Keratinocyte (primary cell): ENCODE measurements around the gene HOMER2. TPM values are rescaled to one million over a fixed set of nuclear protein-coding genes. Genes with fewer than 3 reads are reported as not detected.

ENCODE experiments used
- DNase-seq: peaks from one replicate; pipeline ENCODE4 v3.0.0-alpha.2; 2011; ENCODE audit warnings: low read depth, missing footprints, low spot score
- FAIRE-seq: peaks from 2 replicates; lab custom pipeline; 2011; peaks lifted over from hg19 to GRCh38; lab: Jason Lieb, UNC
- H2AFZ ChIP-seq: 2 replicates; pipeline ENCODE4 v1.6.0; 2012; ENCODE audit warnings: low read length, control low read depth, inconsistent platforms; ENCODE audit not compliant: control insufficient read depth
- H3K27ac ChIP-seq: 2 replicates; pipeline ENCODE4 v1.5.1; 2011; ENCODE audit warnings: low read length; ENCODE audit not compliant: control insufficient read depth, insufficient read depth
- H3K27me3 ChIP-seq: 3 replicates; pipeline ENCODE4 v1.6.0; 2011; ENCODE audit warnings: low read length; ENCODE audit not compliant: control insufficient read depth, insufficient read depth; ENCODE audit errors: extremely low read depth
- H3K36me3 ChIP-seq, 2 experiments: 2 replicates in 1 of 2; 3 replicates in 1 of 2; pipeline ENCODE4 v1.5.1; 2011; ENCODE audit warnings: low read length in 2 of 2, mild to moderate bottlenecking in 1 of 2; ENCODE audit not compliant: control insufficient read depth in 2 of 2, insufficient read depth in 2 of 2; ENCODE audit errors: extremely low read depth in 1 of 2
- H3K4me1 ChIP-seq: 3 replicates; pipeline ENCODE4 v1.5.1; 2011; ENCODE audit warnings: low read length; ENCODE audit not compliant: control insufficient read depth, insufficient read depth; ENCODE audit errors: extremely low read depth
- H3K4me2 ChIP-seq: 3 replicates; pipeline ENCODE4 v1.6.0; 2011; ENCODE audit warnings: low read depth, low read length; ENCODE audit not compliant: control insufficient read depth, insufficient read depth; ENCODE audit errors: extremely low read depth
- H3K4me3 ChIP-seq, 3 experiments: fragments of 200-600 bp in 1 of 3; sonication (generic) in 1 of 3; 2 replicates in 2 of 3; 3 replicates in 1 of 3; pipeline ENCODE4 v1.5.1; 2011 to 2016; ENCODE audit warnings: low read length in 3 of 3, mild to moderate bottlenecking in 3 of 3, control low read depth in 2 of 3, inconsistent platforms in 1 of 3, low read depth in 1 of 3, mixed read lengths in 1 of 3, mixed run types in 1 of 3, moderate library complexity in 1 of 3; ENCODE audit not compliant: control insufficient read depth in 2 of 3, insufficient read depth in 2 of 3; ENCODE audit errors: extremely low read depth in 1 of 3
- H3K79me2 ChIP-seq: 2 replicates; pipeline ENCODE4 v1.6.0; 2012; ENCODE audit warnings: low read length; ENCODE audit not compliant: control insufficient read depth, insufficient read depth
- H3K9ac ChIP-seq: 3 replicates; pipeline ENCODE4 v1.6.0; 2011; ENCODE audit warnings: low read length; ENCODE audit not compliant: control insufficient read depth, insufficient read depth; ENCODE audit errors: extremely low read depth
- H3K9me1 ChIP-seq: 3 replicates; pipeline ENCODE4 v1.6.0; 2011; ENCODE audit warnings: low read length; ENCODE audit not compliant: control insufficient read depth, insufficient read depth; ENCODE audit errors: extremely low read depth
- H3K9me3 ChIP-seq: 2 replicates; pipeline ENCODE4 v1.5.1; 2012; ENCODE audit warnings: low read depth, low read length; ENCODE audit not compliant: control insufficient read depth
- H4K20me1 ChIP-seq: 3 replicates; pipeline ENCODE4 v1.6.0; 2011; ENCODE audit warnings: low read length; ENCODE audit not compliant: control insufficient read depth, insufficient read depth; ENCODE audit errors: extremely low read depth
- CTCF ChIP-seq, 3 experiments: IDR thresholded peaks in 1 of 3; conservative IDR thresholded peaks in 1 of 3; optimal IDR thresholded peaks in 1 of 3; 2 replicates in 2 of 3; 3 replicates in 1 of 3; pipeline versions ENCODE3 to v1.5.1; 2011; ENCODE audit warnings: low read length in 3 of 3, mild to moderate bottlenecking in 3 of 3, moderate library complexity in 2 of 3, control low read depth in 1 of 3, inconsistent platforms in 1 of 3; ENCODE audit not compliant: insufficient read depth in 2 of 3; ENCODE audit errors: extremely low read depth in 1 of 3
- EZH2 ChIP-seq: IDR thresholded peaks from one replicate; pipeline ENCODE4 v1.6.1; 2012; ENCODE audit warnings: inconsistent platforms, mild to moderate bottlenecking, low read length, moderate library complexity
- dilution Hi-C: fragments of 300-500 bp; cut with MboI; formaldehyde crosslinking; loops from one replicate; pipeline ENCODE4 v1.7.0; 2020; ENCODE audit warnings: low sequenced_read_pairs; ENCODE audit not compliant: extremely low pct_ligation_motif_present
- polyA plus RNA-seq, 5 experiments: library from polyadenylated mRNA; depleted of rRNA in 3 of 5; stranded (reverse) in 3 of 5; stranded (forward) in 1 of 5; unstranded in 1 of 5; fragments of >200 nt; gene quantifications; 1 replicate in 1 of 5; 2 replicates in 3 of 5; 3 replicates in 1 of 5; pipeline versions ENCODE4 v1.2.1 to v1.2.3, GENCODE V29; 2011 to 2012; ENCODE audit warnings: missing spikeins in 2 of 5, low read depth in 1 of 5, low replicate concordance in 1 of 5

HOMER2 gene
- polyA plus RNA-seq, 1 donor (not counting 4 experiments of a cell fraction or from before 2014, with no cell fraction given), result 12.4 TPM

GRCh38 chr15:82892573-82892972 lies 59.9 kb downstream of the HOMER2 start:
- no peaks in the 10 kb centered on the region for H4K20me1 ChIP-seq
- H3K4me3 ChIP-seq, result no peak overlapping the region
- no peak overlapping the region for H3K27ac ChIP-seq
- FAIRE-seq (no peak), DNase-seq (no peak)
- no peak overlapping the region for H3K4me2 ChIP-seq
- dilution Hi-C loops, result no loop called here
- no peak overlapping the region for H2AFZ ChIP-seq
- no peaks in the 10 kb centered on the region for H3K9me3 ChIP-seq
- no peaks in the 10 kb centered on the region for H3K9me1 ChIP-seq
- H3K4me1 ChIP-seq, result no peaks in the 10 kb centered on the region
- H3K27me3 ChIP-seq, result no peaks in the 10 kb centered on the region
- TF ChIP-seq EZH2, result no peak
- TF ChIP-seq CTCF (optimal IDR thresholded peaks at IDR 0.05 in 1 of 3, IDR thresholded peaks at IDR 0.05 in 1 of 3, conservative IDR thresholded peaks at IDR 0.05 in 1 of 3; ENCODE audit: extremely low read depth in 1 of 3, insufficient read depth in 2 of 3, low read length in 3 of 3), result no peak
- no peaks in the 10 kb centered on the region for H3K79me2 ChIP-seq
- no peaks in the 10 kb centered on the region for H3K36me3 ChIP-seq
- no peak overlapping the region for H3K9ac ChIP-seq

DNA sequence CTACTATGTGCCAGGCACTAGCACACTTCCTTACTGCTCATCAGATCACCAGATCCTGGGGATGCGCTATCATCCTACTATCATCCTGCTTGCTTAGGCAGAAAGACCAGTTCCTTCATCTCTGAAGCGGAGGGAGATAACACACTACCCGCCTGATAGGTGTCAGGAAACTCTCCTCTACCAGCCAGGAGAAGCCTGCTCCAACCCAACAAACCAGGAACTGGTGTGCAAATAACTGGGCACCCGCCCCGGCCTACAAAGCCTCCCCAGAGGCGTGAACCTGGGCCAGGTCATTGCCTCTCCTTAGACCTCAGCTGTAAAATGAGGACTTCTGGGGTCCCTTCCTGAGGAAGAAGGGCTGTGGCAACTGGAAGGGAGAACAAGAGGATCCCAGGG lies 61.5 kb downstream of the HOMER2 start:
- Histone ChIP-seq H2AFZ (no peak overlapping the region), H3K4me3 (no peak overlapping the region), H3K27me3 (no peaks in the 10 kb centered on the region), H3K9me3 (no peaks in the 10 kb centered on the region), H3K36me3 (no peaks in the 10 kb centered on the region), H3K79me2 (no peaks in the 10 kb centered on the region), H3K27ac (no peak overlapping the region), H3K9me1 (no peaks in the 10 kb centered on the region), H3K4me1 (no peaks in the 10 kb centered on the region), H3K4me2 (no peak overlapping the region), H4K20me1 (no peaks in the 10 kb centered on the region), H3K9ac (no peak overlapping the region)
- FAIRE-seq (no peak), DNase-seq (no peak)
- dilution Hi-C loops, result no loop called here
- TF ChIP-seq EZH2 (no peak), CTCF (optimal IDR thresholded peaks at IDR 0.05 in 1 of 3, IDR thresholded peaks at IDR 0.05 in 1 of 3, conservative IDR thresholded peaks at IDR 0.05 in 1 of 3; ENCODE audit: extremely low read depth in 1 of 3, insufficient read depth in 2 of 3, low read length in 3 of 3) (no peak)
